ENCODE results near the gene GALNT12. TPM values are rescaled to one million over a fixed set of nuclear protein-coding genes. Genes with fewer than 3 reads are reported as not detected.

The GALNT12 gene
- total RNA-seq, 1 donor from 2014 or later, result 2.5 TPM

DNA sequence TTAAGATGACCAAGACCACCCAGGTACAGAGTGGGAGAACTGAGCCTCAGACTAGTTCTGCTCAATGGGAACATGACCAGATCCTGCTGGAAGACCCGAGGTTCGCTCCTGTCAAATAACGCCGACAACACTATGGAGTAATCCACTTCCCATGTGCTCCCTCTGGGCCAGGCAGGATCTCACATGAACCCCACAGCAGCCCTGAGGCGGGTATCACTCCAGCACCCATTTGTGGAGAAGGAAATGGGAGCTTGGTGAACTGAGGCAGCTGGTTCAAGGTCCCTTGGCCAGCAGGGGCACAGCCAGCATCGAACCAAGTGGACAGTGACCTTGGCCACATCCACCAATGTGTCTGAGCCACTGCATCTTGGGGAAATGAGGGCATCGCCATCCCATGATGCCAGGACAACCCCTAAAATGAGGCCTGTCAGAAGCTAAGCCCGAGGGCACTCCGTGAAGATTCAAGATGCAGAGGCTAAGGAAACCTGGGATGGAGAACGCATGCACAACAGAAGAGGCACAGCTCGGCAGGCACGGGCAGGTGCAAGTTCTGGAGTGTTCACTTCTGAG is 19.6 kb upstream of the GALNT12 start:
- intact Hi-C loops (cut with micrococcal nuclease), result no loop called here
- peaks cover under 1% of the 10 kb centered on the region for H3K27me3 Mint-ChIP-seq (ENCODE audit: insufficient read depth)

DNA sequence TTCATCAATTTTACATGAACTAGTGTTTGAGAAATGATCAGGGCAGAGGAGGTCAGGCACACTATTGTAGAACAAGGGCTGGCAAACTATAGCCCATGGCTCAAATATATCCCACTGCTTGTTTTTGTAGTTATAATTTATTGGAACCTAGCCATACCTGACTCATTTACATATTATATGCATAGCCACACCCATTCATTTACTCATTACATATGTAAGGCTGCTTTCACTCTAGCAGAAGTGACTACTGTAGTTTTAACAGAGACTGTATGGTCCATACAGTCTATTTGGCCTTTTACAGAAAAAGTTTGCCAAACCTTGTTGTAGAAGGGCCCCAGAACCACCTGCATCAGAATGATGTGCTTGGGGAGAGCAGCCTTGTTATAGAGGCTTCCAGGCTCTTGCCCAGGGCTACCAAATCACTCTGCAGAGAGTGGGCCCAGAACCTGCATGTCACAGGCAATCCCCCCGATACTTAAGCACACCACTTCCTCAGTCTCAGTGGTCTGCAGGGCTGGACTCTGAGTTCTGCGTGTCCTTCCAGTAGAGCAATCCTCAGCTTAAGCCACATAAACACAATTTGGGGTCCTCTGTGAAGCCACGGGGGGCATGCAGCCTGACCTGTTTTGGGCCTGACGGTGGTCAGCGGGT is 17.9 kb upstream of the GALNT12 start:
- Mint-ChIP-seq H3K36me3 (ENCODE audit: low read depth) (no peaks in the 10 kb centered on the region), H3K27ac (no peak overlapping the region)
- intact Hi-C loops (cut with micrococcal nuclease), result loop anchor here (5.0 kb wide), 1 partner anchor 252 kb away; no protein-coding TSS in a partner anchor

More for the DNA sequence above, 19.6 kb upstream of the GALNT12 start:
- H3K9me3 Mint-ChIP-seq, result no peaks in the 10 kb centered on the region
- H3K36me3 Mint-ChIP-seq (ENCODE audit: low read depth), result no peaks in the 10 kb centered on the region
- DNase-seq (ENCODE audit: low spot score), result no peak
- peaks cover 4% of the 10 kb centered on the region for H3K4me1 Mint-ChIP-seq (ENCODE audit: low read depth)
- no peak overlapping the region for H3K27ac Mint-ChIP-seq
- no peak overlapping the region for H3K4me3 Mint-ChIP-seq

GRCh38 chr9:98790134-98790841 is 17.2 kb upstream of the GALNT12 start:
- intact Hi-C loops (cut with micrococcal nuclease), result loop anchor here (5.0 kb wide), 1 partner anchor 253 kb away; no protein-coding TSS in a partner anchor
- Mint-ChIP-seq H3K36me3 (ENCODE audit: low read depth) (no peaks in the 10 kb centered on the region), H3K4me3 (no peak overlapping the region), H3K9me3 (no peaks in the 10 kb centered on the region), H3K27me3 (ENCODE audit: insufficient read depth) (peaks cover 6% of the 10 kb centered on the region), H3K27ac (no peak overlapping the region), H3K4me1 (ENCODE audit: low read depth) (peaks cover 9% of the 10 kb centered on the region)
- no peak for DNase-seq (ENCODE audit: low spot score)

More for the DNA sequence above, 17.9 kb upstream of the GALNT12 start:
- Mint-ChIP-seq H3K4me1 (ENCODE audit: low read depth) (peaks cover 4% of the 10 kb centered on the region), H3K9me3 (no peaks in the 10 kb centered on the region), H3K4me3 (no peak overlapping the region), H3K27me3 (ENCODE audit: insufficient read depth) (peaks cover 2% of the 10 kb centered on the region)
- DNase-seq (ENCODE audit: low spot score), result no peak

DNA sequence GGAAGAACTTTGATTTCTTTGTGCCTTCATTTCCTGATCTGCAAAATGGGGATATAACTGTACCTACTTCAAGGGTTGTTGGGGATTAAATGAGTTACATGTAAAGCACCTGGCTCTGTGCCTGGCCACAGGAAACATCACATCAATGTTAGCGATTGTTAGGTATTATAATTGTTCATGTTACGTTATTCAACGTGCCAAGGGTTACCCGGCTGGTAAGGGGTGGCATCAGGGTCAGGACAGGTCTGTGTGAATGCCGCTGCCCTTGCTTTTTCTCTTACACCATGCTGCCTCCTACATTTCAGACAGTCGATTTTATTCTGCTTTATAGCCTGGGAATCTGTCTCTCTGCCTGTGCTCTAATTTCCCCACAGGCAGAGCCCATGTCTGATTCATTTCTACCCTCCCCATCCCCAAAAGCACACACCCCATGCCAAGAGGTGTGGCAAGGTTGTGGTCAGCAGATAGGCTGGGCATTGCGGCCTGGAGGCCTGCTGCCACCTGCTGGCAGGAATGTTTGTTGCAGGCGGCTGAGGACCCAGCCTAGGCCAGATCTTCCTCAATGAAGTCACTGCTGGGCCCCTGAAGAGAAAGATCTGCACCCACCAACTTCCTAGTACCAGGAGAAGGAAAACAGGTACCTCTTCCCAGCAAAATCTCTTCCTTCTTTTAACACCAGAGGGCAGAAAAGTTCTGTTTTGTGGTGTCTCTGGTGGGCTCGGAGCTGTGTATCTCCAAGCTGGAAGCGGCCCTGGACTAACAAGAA is 16.4 kb upstream of the GALNT12 start:
- no peaks in the 10 kb centered on the region for H3K36me3 Mint-ChIP-seq (ENCODE audit: low read depth)
- H3K27me3 Mint-ChIP-seq (ENCODE audit: insufficient read depth), result peaks cover 9% of the 10 kb centered on the region
- peak; percentile 44 for DNase-seq (ENCODE audit: low spot score)
- no peaks in the 10 kb centered on the region for H3K9me3 Mint-ChIP-seq
- H3K4me1 Mint-ChIP-seq (ENCODE audit: low read depth), result peaks cover 14% of the 10 kb centered on the region
- intact Hi-C loops (cut with micrococcal nuclease), result loop anchor here (1.0 to 5.0 kb wide), 2 partner anchors 254 to 476 kb away; no protein-coding TSS in a partner anchor
- no peak overlapping the region for H3K4me3 Mint-ChIP-seq
- H3K27ac Mint-ChIP-seq, result no peak overlapping the region

GRCh38 chr9:98791608-98792490 is 15.6 kb upstream of the GALNT12 start:
- DNase-seq (ENCODE audit: low spot score), result no peak
- Mint-ChIP-seq H3K4me1 (ENCODE audit: low read depth) (peaks cover 16% of the 10 kb centered on the region), H3K36me3 (ENCODE audit: low read depth) (no peaks in the 10 kb centered on the region), H3K27ac (no peak overlapping the region), H3K4me3 (no peak overlapping the region), H3K27me3 (ENCODE audit: insufficient read depth) (peaks cover 9% of the 10 kb centered on the region), H3K9me3 (no peaks in the 10 kb centered on the region)
- intact Hi-C loops (cut with micrococcal nuclease), result loop anchor here (1.0 to 5.0 kb wide), 2 partner anchors 255 to 477 kb away; no protein-coding TSS in a partner anchor

DNA sequence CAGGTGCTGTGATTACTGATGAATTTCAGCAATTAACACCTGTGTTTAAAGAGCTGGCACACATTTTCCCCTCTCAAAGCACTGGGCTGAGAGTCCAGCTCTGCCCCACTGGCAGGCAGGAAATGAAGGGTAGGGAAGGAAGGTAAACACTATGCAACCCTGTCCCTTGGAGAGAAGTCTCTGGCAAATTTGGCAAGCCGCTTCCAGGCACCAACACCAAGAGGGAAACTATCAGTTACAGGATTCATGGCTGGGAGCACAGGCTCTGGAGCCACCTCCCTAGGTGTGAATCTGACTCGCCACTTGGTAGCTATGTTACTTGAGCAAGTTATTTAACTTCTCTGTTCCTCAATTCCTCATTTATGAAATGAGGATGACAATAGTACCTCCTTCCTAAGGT is 14.4 kb upstream of the GALNT12 start:
- Mint-ChIP-seq H3K4me3 (no peak overlapping the region), H3K36me3 (ENCODE audit: low read depth) (no peaks in the 10 kb centered on the region), H3K4me1 (ENCODE audit: low read depth) (peaks cover 20% of the 10 kb centered on the region), H3K9me3 (peaks cover 5% of the 10 kb centered on the region), H3K27me3 (ENCODE audit: insufficient read depth) (peaks cover 14% of the 10 kb centered on the region), H3K27ac (no peak overlapping the region)
- DNase-seq (ENCODE audit: low spot score), result no peak
- intact Hi-C loops (cut with micrococcal nuclease), result loop anchor here (5.0 kb wide), 1 partner anchor 256 kb away; no protein-coding TSS in a partner anchor

DNA sequence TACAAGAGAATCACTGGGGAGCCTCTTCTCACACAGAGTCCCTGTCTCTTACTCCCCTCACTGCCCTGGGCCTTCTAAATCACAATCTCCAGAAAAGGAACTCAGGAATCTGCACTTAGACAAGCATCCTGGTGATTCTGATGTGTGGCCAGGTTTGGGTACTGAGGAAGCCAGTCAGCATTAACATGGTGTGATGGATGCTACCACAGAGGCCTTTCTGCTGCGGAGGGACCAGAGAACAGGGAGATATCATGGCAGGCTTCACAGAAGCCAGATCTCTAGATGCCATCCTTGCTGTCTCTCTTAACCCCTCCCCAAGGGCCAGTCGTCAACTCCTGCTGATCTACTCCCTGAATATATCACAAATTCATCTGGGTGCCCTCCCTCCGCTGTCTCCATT is 12.7 kb upstream of the GALNT12 start:
- H3K9me3 Mint-ChIP-seq, result peaks cover 16% of the 10 kb centered on the region
- peaks cover 20% of the 10 kb centered on the region for H3K4me1 Mint-ChIP-seq (ENCODE audit: low read depth)
- no peak for DNase-seq (ENCODE audit: low spot score)
- intact Hi-C loops (cut with micrococcal nuclease), result loop anchor here (5.0 kb wide), 1 partner anchor 258 kb away; no protein-coding TSS in a partner anchor
- no peak overlapping the region for H3K27ac Mint-ChIP-seq
- peak overlapping the region; percentile 43 for H3K4me3 Mint-ChIP-seq
- peaks cover 4% of the 10 kb centered on the region for H3K36me3 Mint-ChIP-seq (ENCODE audit: low read depth)
- peaks cover 20% of the 10 kb centered on the region for H3K27me3 Mint-ChIP-seq (ENCODE audit: insufficient read depth)

GRCh38 chr9:98795295-98795955 is 12.0 kb upstream of the GALNT12 start:
- Mint-ChIP-seq H3K27ac (no peak overlapping the region), H3K4me1 (ENCODE audit: low read depth) (peaks cover 20% of the 10 kb centered on the region), H3K9me3 (peaks cover 16% of the 10 kb centered on the region), H3K27me3 (ENCODE audit: insufficient read depth) (peaks cover 20% of the 10 kb centered on the region), H3K36me3 (ENCODE audit: low read depth) (peaks cover 4% of the 10 kb centered on the region), H3K4me3 (peak overlapping the region; percentile 43)
- DNase-seq (ENCODE audit: low spot score), result no peak
- intact Hi-C loops (cut with micrococcal nuclease), result no loop called here

- Mint-ChIP-seq H3K4me3 (peak overlapping the region; percentile 43), H3K27ac (no peak overlapping the region), H3K9me3 (peaks cover 16% of the 10 kb centered on the region), H3K4me1 (ENCODE audit: low read depth) (peaks cover 19% of the 10 kb centered on the region), H3K27me3 (ENCODE audit: insufficient read depth) (peaks cover 20% of the 10 kb centered on the region), H3K36me3 (ENCODE audit: low read depth) (peaks cover 4% of the 10 kb centered on the region)
- no peak for DNase-seq (ENCODE audit: low spot score)
- intact Hi-C loops (cut with micrococcal nuclease), result loop anchor here (1.0 kb wide), 1 partner anchor 11 kb away; the partner anchor contains the start of gene GALNT12
These were observed 11.5 kb upstream of the GALNT12 start for GRCh38 chr9:98795970-98796363.

- DNase-seq (ENCODE audit: low spot score), result peak; percentile 81
- Mint-ChIP-seq H3K27ac (peak within 1 kb of the TSS; percentile 64), H3K36me3 (ENCODE audit: low read depth) (peaks cover 4% of the 10 kb centered on the region), H3K27me3 (ENCODE audit: insufficient read depth) (peaks cover 20% of the 10 kb centered on the region), H3K4me3 (peak within 1 kb of the TSS; percentile 84), H3K4me1 (ENCODE audit: low read depth) (peaks cover 16% of the 10 kb centered on the region), H3K9me3 (peaks cover 16% of the 10 kb centered on the region)
- intact Hi-C loops (cut with micrococcal nuclease), result loop anchor here (1.0 kb wide), 1 partner anchor 11 kb away; the partner anchor contains the start of gene GALNT12
These were observed 10.9 kb upstream of the GALNT12 start, which contains the start of gene ANKS6 for GRCh38 chr9:98796364-98797101. TSS of gene ANKS6 (minus strand) at chr9:98796555. CDS start at chr9:98796491, 64 bp downstream.

- H3K9me3 Mint-ChIP-seq, result peaks cover 16% of the 10 kb centered on the region
- peak overlapping the region; percentile 84 for H3K4me3 Mint-ChIP-seq
- H3K27ac Mint-ChIP-seq, result no peak overlapping the region
- H3K4me1 Mint-ChIP-seq (ENCODE audit: low read depth), result peaks cover 16% of the 10 kb centered on the region
- peaks cover 4% of the 10 kb centered on the region for H3K36me3 Mint-ChIP-seq (ENCODE audit: low read depth)
- DNase-seq (ENCODE audit: low spot score), result no peak
- intact Hi-C loops (cut with micrococcal nuclease), result no loop called here
- H3K27me3 Mint-ChIP-seq (ENCODE audit: insufficient read depth), result peaks cover 20% of the 10 kb centered on the region
These were observed 10.0 kb upstream of the GALNT12 start for GRCh38 chr9:98797491-98797890.
